SU-DHL-6 (cell line): ENCODE measurements around the gene DYNLT1.

ENCODE experiments used
- H2AFZ ChIP-seq: fragments of 200-600 bp; sonication (generic); 2 replicates; pipeline ENCODE4 v1.6.1; 2014; ENCODE audit warnings: low read depth, mild to moderate bottlenecking, moderate library complexity, mixed read lengths, antibody characterized with exemption, low read length; ENCODE audit not compliant: severe bottlenecking
- H3F3A ChIP-seq: fragments of 200-600 bp; shearing (Covaris generic); 2 replicates; pipeline ENCODE4 v1.6.0; 2016; ENCODE audit warnings: antibody characterized with exemption, mild to moderate bottlenecking; ENCODE audit not compliant: insufficient read depth
- H3K27ac ChIP-seq: fragments of 200-600 bp; sonication (generic); 2 replicates; pipeline ENCODE4 v1.5.1; 2016; ENCODE audit warnings: low read depth, mild to moderate bottlenecking, low read length, moderate library complexity, mixed read lengths
- H3K27me3 ChIP-seq: fragments of 200-600 bp; sonication (generic), shearing (Covaris generic); 2 replicates; pipeline ENCODE4 v1.6.0; 2014; ENCODE audit warnings: mild to moderate bottlenecking, low read length
- H3K36me3 ChIP-seq: fragments of 200-600 bp; sonication (generic); 2 replicates; pipeline ENCODE4 v1.6.1; 2014; ENCODE audit warnings: mild to moderate bottlenecking, low read length, mixed read lengths
- H3K4me2 ChIP-seq: fragments of 300-600, 200-600 bp; shearing (Covaris generic), sonication (generic); 2 replicates; pipeline ENCODE4 v1.6.0; 2014; ENCODE audit warnings: low read length, low read depth, mild to moderate bottlenecking; ENCODE audit not compliant: poor library complexity, severe bottlenecking
- H3K4me3 ChIP-seq: fragments of 200-600 bp; sonication (generic); 2 replicates; pipeline ENCODE4 v1.5.1; 2014; ENCODE audit warnings: antibody characterized with exemption, low read length, mild to moderate bottlenecking, mixed read lengths; ENCODE audit not compliant: insufficient read depth, poor library complexity, severe bottlenecking
- H3K79me2 ChIP-seq: fragments of 200-600 bp; sonication (generic); 2 replicates; pipeline ENCODE4 v1.6.1; 2014; ENCODE audit warnings: mild to moderate bottlenecking, low read length, moderate library complexity; ENCODE audit not compliant: insufficient read depth
- H3K9ac ChIP-seq: fragments of 200-600 bp; sonication (generic); 2 replicates; pipeline ENCODE4 v1.7.0; 2014; ENCODE audit warnings: mild to moderate bottlenecking, low read length
- H3K9me2 ChIP-seq: fragments of 200-600 bp; sonication (generic); replicated peaks from 2 replicates; pipeline ENCODE4 v1.6.1; 2014; ENCODE audit warnings: low read length; ENCODE audit not compliant: insufficient read depth
- H3K9me3 ChIP-seq: fragments of 200-600 bp; sonication (generic); 2 replicates; pipeline ENCODE4 v1.6.1; 2014; ENCODE audit warnings: low read length, mixed read lengths; ENCODE audit not compliant: insufficient read depth
- H4K20me1 ChIP-seq: fragments of 200-600 bp; sonication (generic); 2 replicates; pipeline ENCODE4 v1.6.1; 2014; ENCODE audit warnings: low read depth, mild to moderate bottlenecking, antibody characterized with exemption, low read length, moderate library complexity, mixed read lengths
- EZH2phosphoT487 ChIP-seq: fragments of 200-600 bp; sonication (generic), shearing (Covaris generic); conservative IDR thresholded peaks from 2 replicates; pipeline ENCODE4 v1.6.1; 2018; ENCODE audit warnings: mild to moderate bottlenecking, antibody characterized with exemption, low read length, moderate library complexity, mixed read lengths
- TF ChIP-seq, protein P1 (sequence below): fragments of 200-600 bp; sonication (generic); IDR thresholded peaks from one replicate; pipeline ENCODE4 v1.5.1; 2017; ENCODE audit warnings: antibody characterized with exemption, mild to moderate bottlenecking, low read length, moderate library complexity; ENCODE audit not compliant: insufficient read depth, poor library complexity, severe bottlenecking

The DYNLT1 gene

GRCh38 chr6:158642097-158642601 is 2.4 kb downstream of the DYNLT1 start:
- H3K4me3 ChIP-seq: no peak overlapping the region
- peaks cover 9% of the 10 kb centered on the region; the same call in 1 of the 2 replicates for H3F3A ChIP-seq
- H3K9me3 ChIP-seq: no peaks in the 10 kb centered on the region
- no peaks in the 10 kb centered on the region for H3K27me3 ChIP-seq
- H3K36me3 ChIP-seq: no peaks in the 10 kb centered on the region
- no peak overlapping the region for H3K9ac ChIP-seq
- H2AFZ ChIP-seq: no peak overlapping the region
- H3K9me2 ChIP-seq: no peaks in the 10 kb centered on the region
- no peak overlapping the region for H3K4me2 ChIP-seq
- no peak for TF ChIP-seq EZH2phosphoT487
- TF ChIP-seq, protein P1, sequence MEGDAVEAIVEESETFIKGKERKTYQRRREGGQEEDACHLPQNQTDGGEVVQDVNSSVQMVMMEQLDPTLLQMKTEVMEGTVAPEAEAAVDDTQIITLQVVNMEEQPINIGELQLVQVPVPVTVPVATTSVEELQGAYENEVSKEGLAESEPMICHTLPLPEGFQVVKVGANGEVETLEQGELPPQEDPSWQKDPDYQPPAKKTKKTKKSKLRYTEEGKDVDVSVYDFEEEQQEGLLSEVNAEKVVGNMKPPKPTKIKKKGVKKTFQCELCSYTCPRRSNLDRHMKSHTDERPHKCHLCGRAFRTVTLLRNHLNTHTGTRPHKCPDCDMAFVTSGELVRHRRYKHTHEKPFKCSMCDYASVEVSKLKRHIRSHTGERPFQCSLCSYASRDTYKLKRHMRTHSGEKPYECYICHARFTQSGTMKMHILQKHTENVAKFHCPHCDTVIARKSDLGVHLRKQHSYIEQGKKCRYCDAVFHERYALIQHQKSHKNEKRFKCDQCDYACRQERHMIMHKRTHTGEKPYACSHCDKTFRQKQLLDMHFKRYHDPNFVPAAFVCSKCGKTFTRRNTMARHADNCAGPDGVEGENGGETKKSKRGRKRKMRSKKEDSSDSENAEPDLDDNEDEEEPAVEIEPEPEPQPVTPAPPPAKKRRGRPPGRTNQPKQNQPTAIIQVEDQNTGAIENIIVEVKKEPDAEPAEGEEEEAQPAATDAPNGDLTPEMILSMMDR: no peak
- H4K20me1 ChIP-seq: no peaks in the 10 kb centered on the region
- no peak overlapping the region for H3K27ac ChIP-seq
- H3K79me2 ChIP-seq: peaks cover 33% of the 10 kb centered on the region

DNA sequence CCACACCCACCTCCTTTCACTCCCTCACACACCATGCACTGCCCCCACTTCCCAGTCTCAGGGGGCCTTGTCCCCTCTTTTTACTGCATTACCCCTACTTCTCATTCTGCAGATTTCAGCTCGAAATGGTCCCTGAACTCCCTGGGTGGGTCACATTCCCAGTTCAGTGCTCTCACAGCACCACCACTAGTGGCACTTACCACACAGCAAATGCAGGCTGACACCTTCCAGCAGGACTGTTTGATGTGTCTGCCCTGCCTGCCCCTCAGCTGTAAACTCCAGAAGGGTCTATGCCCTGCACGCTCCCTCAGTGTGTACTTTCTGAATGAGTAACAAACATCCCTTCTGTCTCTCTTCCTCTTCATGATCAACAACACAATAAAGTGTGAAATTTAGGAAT is 4.0 kb downstream of the DYNLT1 start:
- H3K4me2 ChIP-seq: no peak overlapping the region
- H3K36me3 ChIP-seq: no peaks in the 10 kb centered on the region
- H3K9me2 ChIP-seq: no peaks in the 10 kb centered on the region
- no peaks in the 10 kb centered on the region for H3K9me3 ChIP-seq
- no peak overlapping the region for H3K27ac ChIP-seq
- H3K79me2 ChIP-seq: peaks cover 33% of the 10 kb centered on the region
- no peaks in the 10 kb centered on the region for H4K20me1 ChIP-seq
- no peak overlapping the region for H2AFZ ChIP-seq
- no peaks in the 10 kb centered on the region for H3K27me3 ChIP-seq
- no peak overlapping the region for H3K9ac ChIP-seq
- TF ChIP-seq, protein P1: no peak
- no peak for TF ChIP-seq EZH2phosphoT487
- H3K4me3 ChIP-seq: no peak overlapping the region
- peaks cover 7% of the 10 kb centered on the region; the same call in 1 of the 2 replicates for H3F3A ChIP-seq

GRCh38 chr6:158639056-158639455 is 5.5 kb downstream of the DYNLT1 start:
- Histone ChIP-seq H4K20me1 (no peaks in the 10 kb centered on the region), H3K9ac (no peak overlapping the region), H3K27me3 (no peaks in the 10 kb centered on the region), H3K9me3 (no peaks in the 10 kb centered on the region), H3F3A (peaks cover 12% of the 10 kb centered on the region), H3K9me2 (no peaks in the 10 kb centered on the region), H3K79me2 (peaks cover 30% of the 10 kb centered on the region), H3K4me3 (no peak overlapping the region), H3K36me3 (peaks cover 3% of the 10 kb centered on the region; the same call in 1 of the 2 replicates), H3K4me2 (no peak overlapping the region), H2AFZ (no peak overlapping the region), H3K27ac (no peak overlapping the region)
- TF ChIP-seq, protein P1: no peak
- no peak for TF ChIP-seq EZH2phosphoT487
